Stimulated activated CD8-positive, alpha-beta memory T cell treated with anti-CD3 and anti-CD28 coated beads, Interleukin-15, amount 100 ng/mL, for 48 hours (primary cell): ENCODE data around the gene CSK.
"Not testable (repeated sequence)": the region's sequence is repeated elsewhere in the genome, so short reads cannot be mapped to it uniquely, and the experiment has no call there.

Experiments used
- DNase-seq, 2 donors: peaks; one replicate each; pipeline ENCODE4 v3.0.0-alpha.2; 2020; ENCODE audit warnings: low read depth in 2 of 2

The CSK gene

DNA sequence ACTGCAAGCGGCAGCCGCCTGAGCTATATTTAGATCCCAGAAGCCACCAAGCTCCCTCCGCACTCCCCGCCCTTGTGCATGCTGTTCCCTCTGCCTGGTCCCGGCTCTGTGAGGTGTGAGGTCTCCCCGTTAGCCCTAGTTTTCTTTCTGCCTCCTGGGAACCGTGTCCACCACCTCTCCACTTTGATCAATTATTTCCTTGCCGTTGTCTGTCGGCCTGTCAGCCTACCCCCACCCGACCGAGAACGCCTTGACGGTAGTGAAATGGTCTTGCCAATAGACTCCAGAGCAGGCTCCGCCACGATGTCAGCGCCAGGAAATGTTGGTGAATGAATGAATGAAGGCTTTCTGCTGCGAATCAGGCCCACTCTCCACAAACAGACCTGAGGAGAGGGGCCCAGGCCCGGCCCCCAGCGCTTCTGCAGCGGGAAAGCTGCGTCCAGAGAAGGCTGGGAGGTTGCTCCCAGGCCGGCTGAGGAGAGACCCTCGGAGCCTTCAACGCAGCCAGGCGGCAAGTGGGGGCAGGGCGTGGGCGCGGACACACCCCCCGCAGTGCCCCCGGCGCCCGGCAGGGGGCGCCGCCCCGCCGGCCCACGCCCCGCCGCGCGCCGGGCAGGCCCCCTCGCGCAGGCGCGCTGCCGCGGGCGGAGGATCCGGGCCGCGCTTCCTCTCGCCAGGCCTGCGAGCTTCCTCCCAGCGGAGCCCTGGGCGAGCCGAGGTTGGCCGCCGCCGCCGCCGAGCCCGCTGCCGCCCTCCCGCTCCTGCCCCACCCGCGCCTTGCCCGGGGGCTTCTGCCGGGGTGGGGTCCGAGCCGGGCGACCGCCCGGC is at the start of gene CSK:
CSK (plus strand) TSS at position 650 of the 828 bp plus-strand sequence. CDS start 16,218 bp downstream, outside the sequence.
- peak in 1 of 2 donors; percentile 72 for DNase-seq

DNA sequence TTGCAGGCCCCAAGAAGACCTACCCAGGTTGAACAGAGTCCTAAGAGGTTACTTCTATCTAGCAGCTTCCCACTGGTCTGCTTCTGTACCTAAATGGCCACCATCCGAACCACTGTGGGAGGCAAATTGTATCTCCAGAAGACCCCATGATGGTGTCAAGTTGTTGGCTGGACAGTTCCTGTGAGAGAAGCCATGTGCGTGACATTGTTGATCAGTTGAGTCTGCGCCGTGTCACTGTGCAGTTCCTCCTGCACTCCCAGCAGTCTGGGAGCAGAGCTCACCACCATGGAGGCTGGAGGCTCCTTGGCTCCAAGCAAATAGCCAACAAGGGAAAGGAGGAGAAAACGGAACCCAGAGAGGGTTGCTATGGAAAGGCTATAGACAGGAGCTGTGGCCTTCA is 49.0 kb upstream of the CSK start:
- DNase-seq, result no peak

DNA sequence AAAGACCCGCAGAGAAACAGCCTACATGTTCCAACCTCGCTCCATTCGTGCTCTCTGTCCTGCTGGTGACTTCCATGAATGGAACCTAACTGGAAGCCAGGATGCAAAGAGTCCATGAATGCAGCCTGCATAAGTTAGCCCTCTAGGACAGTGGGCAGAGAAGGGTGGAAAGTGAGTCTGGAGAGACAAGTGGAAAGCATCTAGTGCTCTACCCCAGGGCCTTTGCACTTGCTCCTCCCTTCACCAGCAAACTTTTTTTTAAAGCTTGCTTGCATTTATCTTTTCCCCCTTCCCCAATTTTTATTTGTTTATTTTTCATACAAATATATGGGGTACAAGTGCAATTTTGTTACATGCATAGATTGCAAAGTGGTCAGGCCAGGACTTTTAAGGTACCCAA is 48.6 kb upstream of the CSK start:
- DNase-seq, result no peak

DNA sequence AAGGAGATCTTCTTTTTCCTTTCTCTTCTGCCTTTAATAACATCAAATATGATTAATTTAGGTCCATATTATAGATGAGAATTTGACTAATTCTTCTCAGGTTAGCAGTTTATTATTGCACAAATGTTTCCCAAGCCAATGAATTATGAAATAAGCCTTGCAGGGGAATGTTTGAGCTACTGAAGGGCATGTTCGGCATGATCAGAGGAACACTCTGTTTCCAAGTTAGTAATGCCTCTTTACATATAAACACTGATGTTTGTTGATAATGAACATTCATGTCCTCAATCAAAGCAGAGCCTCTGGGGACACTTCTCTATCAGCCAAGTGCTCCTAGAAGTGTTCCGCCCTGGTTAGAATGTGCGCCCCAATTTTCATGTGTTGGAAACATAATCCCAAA is 46.6 kb upstream of the CSK start:
- no peak for DNase-seq

DNA sequence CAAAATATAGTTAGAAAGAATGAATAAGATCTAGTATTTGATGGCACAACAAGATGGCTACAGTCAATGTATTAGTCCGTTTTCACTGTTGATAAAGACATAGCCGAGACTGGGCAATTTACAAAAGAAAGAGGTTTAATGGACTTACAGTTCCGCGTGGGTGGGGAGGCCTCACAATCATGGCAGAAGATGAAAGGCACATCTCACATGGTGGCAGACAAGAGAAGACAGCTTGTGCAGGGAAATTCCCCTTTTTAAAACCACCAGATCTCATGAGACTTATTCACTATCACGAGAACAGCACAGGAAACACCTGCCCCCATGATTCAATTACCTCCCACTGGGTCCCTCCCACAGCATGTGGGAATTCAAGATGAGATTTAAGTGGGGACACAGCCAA is 43.6 kb upstream of the CSK start:
- not testable (repeated sequence) for DNase-seq

DNA sequence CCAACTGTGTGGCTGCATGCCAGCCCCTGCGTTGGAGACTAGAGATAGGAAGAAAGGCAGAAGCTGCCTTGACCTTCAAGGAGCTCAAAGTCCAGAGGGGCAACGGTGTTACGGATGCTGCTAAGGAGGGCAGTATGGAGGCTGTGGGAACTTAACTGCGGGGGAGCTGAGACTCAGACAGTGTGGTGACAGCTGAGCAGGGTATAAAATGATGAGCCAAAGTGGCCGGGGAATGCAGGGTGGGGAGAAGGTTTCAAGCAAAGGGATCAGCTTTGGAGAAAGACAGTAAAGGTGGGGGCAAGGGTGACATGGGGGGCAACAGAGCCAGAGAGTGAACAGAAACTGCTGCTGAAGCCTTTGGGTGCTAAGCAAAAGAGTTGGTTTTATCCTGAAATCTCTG is 39.5 kb upstream of the CSK start:
- DNase-seq, result no peak

DNA sequence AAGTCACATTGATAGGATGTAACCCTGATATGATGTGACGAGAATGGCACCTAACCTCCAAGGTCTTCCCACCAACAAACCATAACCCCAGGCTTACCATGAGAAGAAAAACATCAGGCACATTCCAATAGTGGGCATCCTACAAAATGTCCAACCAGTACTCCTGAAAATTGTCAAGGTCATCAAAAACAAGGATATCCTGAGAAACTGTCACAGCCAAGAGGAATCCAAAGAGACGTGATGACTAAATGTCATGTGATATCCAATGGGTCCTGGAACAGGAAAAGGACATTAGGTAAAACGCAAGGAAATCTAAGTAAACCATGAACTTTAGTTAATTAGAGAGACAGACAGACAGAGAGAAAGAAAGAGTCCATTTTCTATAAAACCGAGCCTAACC is 35.5 kb upstream of the CSK start:
- no peak for DNase-seq

DNA sequence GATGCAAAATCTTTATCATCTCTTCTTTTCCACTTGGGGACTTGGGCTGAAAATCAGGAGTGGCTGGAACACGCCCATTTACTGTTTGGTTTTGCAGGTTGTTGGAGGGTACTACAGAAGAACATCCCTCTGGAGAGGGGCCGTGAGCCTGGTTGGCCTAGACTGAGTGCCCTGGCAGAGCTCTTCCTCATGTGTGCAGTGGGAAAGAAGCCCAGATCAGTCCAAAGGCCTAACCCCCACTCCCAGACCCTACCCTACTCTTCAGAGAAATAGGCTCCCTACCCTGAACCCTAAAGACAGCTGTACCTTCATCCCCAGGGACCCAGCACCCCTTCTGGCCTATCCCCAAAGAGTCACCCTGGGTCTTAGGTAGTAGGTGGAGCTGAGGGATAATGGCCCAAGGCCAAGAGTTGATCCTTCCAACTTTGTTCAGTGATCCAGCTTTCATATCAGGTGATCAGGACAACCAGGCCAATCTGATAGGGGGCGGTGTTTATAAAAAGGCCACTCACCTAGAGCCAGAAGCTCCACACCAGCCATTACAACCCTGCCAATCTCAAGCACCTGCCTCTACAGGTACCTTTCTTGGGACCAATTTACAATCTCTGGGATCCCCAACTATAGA is 33.4 kb upstream of the CSK start, which contains the start of gene CYP1A2:
CYP1A2 (plus strand) TSS at position 524 of the 625 bp plus-strand sequence. CDS start 894 bp downstream, outside the sequence.
- no peak for DNase-seq

DNA sequence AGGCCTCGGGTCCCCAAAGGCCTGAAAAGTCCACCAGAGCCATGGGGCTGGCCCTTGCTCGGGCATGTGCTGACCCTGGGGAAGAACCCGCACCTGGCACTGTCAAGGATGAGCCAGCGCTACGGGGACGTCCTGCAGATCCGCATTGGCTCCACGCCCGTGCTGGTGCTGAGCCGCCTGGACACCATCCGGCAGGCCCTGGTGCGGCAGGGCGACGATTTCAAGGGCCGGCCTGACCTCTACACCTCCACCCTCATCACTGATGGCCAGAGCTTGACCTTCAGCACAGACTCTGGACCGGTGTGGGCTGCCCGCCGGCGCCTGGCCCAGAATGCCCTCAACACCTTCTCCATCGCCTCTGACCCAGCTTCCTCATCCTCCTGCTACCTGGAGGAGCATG is 32.0 kb upstream of the CSK start:
- no peak for DNase-seq

DNA sequence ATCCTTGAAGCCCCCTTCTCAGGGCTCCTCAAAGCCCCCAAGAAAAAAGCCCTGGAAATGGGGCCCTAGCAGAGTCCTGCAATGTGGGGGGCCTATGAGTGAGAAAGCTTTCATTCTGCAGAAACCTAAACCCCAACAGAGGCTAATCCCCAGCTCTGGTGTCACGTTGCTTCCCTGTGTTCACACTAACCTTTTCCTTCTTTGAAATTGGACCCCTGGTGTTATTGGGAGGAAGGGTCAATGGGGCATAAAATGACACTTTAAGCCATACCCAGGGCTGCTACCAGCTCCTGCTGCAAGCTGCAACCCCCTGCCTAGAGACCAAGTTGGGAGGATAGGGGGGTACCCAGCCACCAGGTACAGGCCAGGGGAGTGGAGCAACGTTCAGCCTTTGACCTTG is 31.1 kb upstream of the CSK start:
- DNase-seq, result no peak

DNA sequence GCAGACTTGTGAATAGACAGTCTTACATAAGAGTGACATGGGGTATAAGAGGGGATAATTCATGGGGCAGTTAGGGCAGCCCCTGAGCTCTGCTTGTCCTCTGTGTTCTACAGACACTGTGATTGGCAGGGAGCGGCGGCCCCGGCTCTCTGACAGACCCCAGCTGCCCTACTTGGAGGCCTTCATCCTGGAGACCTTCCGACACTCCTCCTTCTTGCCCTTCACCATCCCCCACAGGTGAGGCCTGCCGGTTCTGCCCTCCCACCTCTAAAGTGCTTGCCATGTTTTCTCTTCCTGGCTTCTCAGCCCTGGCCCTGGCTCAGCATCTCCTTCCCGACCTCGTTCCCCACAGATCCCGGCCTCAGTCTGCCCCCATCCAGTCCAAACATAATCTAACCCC is 29.9 kb upstream of the CSK start:
- no peak for DNase-seq

DNA sequence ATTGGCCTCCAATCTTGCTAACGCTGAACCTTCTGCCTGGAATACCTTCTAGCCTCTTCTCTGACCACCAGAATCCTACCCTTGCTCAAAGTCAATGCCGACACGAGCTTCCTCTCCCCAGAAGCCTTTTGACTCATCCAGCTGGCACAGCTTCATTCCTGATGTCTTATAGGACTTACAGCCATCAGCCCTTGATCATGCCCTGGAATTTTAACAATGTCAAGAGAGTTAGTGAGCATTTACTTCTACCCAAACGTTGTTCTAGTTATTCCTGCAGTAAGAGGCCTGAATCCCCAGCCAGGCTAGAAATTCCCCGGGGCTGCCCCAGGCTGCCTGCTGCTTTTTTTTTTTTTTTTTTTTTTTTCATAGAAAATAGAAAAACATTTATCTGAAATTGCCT is 29.3 kb upstream of the CSK start:
- DNase-seq, result no peak

DNA sequence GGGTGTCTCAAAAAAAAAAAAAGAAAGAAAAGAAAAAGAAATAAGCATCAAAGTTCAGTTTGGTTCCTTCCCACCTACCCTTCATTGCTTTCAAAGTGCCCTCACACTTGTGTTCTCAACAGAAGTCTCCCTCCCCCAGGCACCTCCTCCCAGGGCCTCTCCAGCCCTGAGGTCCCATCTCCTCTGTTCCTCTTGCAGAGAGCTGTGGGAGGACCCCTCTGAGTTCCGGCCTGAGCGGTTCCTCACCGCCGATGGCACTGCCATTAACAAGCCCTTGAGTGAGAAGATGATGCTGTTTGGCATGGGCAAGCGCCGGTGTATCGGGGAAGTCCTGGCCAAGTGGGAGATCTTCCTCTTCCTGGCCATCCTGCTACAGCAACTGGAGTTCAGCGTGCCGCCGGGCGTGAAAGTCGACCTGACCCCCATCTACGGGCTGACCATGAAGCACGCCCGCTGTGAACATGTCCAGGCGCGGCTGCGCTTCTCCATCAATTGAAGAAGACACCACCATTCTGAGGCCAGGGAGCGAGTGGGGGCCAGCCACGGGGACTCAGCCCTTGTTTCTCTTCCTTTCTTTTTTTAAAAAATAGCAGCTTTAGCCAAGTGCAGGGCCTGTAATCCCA is 27.2 kb upstream of the CSK start:
- no peak for DNase-seq

DNA sequence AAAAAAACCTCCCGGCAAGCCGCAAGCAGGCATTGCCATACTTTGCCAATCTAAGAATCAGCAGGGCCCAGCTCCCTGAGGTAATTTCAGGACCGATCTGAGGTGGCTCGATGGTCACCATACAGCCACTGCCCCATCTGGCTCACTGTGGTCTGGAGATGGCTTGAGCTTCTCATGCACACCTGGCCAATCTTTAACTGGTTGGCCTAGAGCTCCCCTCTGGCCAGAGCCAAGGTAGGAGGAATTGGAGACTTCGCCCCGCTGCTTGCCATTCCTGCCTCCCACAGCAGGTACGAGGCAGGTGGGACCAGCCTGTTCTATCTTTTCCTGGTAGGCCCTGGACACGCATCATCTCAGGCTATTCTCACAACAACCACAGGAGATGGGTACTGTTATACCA is 23.1 kb upstream of the CSK start:
- DNase-seq, result no peak

DNA sequence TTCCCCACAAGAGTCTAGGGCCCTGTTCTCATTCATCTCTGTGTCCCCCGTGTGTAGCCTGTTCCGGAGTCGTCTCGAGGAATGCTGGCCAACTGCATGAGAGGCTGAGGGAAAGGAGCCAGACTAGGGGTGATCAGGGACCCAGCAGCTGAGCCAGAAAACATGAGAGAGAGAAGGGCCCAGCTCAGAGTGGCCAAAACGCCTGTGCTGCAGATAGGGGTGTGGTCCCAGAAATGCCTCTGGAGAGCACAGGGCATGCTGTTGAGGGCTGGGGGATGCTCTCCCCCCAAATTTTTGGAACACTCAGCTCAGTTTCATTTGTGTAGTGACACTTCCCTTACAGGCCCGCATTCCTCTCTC is 19.1 kb upstream of the CSK start:
- no peak for DNase-seq

DNA sequence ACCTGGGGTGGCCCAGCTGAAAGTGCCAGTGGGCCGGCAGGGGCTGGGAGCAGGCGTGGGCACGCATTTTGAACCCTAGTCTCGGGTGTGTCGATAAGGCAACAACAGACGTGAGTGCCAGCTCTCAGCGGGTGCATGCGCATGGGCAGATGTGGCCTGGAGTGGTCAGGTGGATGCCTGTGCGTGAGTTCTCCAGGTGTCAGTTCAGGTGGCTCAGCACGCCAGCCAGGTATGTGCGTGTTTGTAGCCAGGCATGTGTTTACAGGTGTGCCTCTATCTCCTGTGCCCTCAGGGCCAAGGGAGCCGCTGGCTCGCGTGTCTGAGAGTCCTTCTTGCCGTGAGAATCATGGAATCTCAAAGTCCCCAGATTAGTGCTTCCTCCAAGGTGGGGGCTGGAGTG is 18.5 kb upstream of the CSK start:
- DNase-seq, result no peak

DNA sequence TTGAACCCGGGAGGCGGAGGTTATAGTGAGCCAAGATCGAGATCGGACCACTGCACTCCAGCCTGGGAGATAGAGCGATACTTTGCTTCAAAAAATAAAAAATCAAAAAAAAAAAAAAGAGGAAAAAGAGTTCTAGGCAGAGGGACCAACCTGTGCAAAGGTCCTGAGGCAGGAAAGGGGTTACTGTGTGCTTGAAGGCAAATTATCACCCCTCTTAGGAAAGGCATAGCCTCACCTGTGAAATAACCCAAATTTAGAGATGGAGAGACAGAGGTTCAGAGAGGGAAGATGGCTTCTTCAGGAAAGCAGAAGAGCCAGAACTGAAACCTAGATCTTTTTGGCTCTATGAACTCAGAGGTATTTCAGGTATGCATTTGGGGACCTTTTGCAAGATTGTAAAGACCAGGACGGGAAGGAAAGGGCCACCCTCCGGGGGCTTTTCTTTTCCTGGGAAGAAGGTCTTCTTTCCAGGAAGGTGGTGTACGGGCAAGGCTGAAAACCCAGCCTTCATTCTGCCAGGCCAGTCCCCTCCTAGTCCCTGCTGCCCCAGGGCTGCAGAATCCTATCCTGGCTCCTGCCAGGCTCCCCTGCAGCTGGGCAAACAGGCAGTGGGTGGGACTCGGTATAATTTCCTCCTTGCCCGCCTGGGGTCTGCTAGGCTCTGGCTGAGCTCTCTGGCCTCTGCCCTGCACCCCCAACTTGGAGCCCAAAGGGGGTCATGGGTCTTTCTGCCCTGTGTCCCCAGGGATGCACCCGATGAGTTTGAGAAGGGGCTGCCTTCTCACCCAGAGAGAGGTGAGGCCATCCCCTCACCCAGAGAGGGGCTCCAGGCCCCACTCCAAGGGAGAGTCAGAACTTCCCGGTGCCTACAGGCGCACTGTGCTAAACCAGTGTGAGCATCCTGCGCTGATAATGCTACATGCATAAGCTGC is 14.4 kb upstream of the CSK start:
- no peak for DNase-seq

DNA sequence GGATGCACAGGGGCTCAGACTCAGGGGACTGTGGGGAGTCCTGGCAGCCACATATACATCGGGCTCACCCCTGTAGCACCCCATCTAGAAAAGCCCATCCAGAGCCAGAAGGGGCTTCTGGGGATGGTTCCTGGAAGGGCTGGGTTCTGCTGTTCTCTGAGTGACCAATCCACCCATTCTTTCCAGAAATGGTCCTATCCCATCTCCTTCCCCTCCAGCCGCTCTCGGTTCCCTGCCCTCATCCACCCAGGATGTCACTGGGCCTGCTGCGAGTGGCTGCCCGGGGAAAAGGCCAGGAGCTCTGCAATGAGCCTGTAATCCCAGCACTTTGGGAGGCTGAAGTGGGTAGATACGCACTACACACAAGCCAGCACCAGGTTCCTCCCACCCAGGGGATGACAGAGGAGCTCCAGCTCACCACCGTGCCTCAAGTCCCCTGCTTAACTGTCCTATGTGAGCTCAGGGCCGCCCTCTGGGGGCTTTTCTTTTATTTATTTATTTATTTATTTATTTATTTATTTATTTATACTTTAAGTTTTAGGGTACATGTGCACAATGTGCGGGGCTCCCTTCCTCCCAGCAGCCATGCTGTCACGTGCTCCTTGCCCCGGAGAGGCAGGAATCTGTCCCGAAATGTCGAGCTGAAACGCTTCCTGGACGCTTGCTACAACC is 13.6 kb upstream of the CSK start:
- DNase-seq, result no peak

DNA sequence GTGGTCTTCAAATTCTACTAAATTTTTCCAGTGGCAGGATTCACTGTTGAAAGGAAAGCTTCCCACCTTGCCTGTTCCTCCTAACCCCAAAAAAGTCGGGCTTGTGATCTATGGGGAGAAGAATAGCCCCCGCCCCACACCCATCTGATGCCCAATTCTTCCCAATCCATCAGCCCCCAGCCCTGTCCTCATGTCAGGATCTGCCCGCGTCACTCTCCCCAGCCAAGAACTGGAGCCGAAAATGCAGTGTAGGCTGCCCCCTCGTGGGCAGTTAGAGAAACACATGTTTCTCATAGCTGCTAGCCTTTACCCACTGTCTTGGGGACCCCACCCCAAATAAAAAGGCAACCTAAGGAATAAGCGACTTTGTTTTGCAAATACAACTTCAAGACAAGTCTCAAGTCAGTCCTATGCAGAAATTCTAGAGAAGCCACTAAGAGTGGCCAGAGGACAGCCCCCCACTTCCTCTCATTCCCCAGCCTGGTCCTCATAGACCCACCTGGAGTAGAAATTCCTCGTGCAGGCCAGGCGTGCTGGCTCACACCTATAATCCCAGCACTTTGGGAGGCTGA is 13.0 kb upstream of the CSK start:
- no peak for DNase-seq

DNA sequence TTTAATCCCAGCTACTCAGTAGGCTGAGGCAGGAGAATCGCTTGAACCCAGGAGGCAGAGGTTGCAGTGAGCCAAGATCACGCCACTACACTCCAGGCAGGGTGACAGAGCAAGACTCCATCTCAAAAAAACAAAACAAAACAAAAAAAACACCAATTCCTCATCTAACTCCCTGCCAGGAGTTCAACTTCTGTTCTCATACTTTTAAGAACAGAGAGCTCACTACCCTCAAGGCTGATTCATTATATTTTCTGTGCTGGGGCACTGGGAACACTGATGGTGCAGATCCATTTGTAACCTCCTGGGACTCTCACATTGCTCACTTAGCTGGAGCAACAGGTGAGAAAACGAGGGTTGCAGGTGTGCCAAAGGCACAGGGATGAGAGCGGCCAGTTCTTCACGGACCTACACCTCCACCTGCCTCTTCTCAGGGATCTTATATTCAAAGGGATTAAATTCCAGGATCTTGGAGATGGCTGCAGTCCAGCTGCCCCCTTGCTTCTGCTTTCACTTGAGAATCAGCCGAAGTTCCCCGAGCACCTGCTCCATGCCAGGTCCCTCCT is 12.3 kb upstream of the CSK start:
- no peak for DNase-seq
